Measurements from ENCODE around the gene SOHLH1. TPM values are rescaled to one million over a fixed set of nuclear protein-coding genes. Genes with fewer than 3 reads are reported as not detected.

SOHLH1 gene
- total RNA-seq, 3 donors from 2014 or later: not detected

GRCh38 chr9:135648494-135649410 lies 50.5 kb downstream of the SOHLH1 start:
- intact Hi-C loops (cut with DNase I; ENCODE audit: low total_unique reads): no loop called here

GRCh38 chr9:135647884-135648283 lies 51.4 kb downstream of the SOHLH1 start:
- H3K36me3 ChIP-seq: no peaks in the 10 kb centered on the region
- intact Hi-C loops (cut with DNase I; ENCODE audit: low total_unique reads): no loop called here
- TF ChIP-seq POLR2AphosphoS5 (IDR thresholded peaks at IDR 0.05): no peak
- no peak for TF ChIP-seq POLR2A (IDR thresholded peaks at IDR 0.05)
- TF ChIP-seq CTCF (IDR thresholded peaks at IDR 0.05): no peak
- no peak overlapping the region for H3K4me3 ChIP-seq
- H3K9me3 ChIP-seq: peaks cover 26 to 51% of the 10 kb centered on the region in 2 donors
- no peaks in the 10 kb centered on the region for H3K4me1 ChIP-seq
- H3K27ac ChIP-seq: no peak overlapping the region
- no peaks in the 10 kb centered on the region for H3K27me3 ChIP-seq
- no peak for DNase-seq (ENCODE audit: low spot score in 2 of 2)

More at GRCh38 chr9:135648494-135649410, 50.5 kb downstream of the SOHLH1 start:
- Histone ChIP-seq H3K9me3 (peaks cover 26 to 49% of the 10 kb centered on the region in 2 donors), H3K27ac (no peak overlapping the region), H3K4me3 (no peak overlapping the region), H3K27me3 (no peaks in the 10 kb centered on the region), H3K36me3 (no peaks in the 10 kb centered on the region), H3K4me1 (no peaks in the 10 kb centered on the region)
- TF ChIP-seq POLR2AphosphoS5 (IDR thresholded peaks at IDR 0.05): no peak
- TF ChIP-seq CTCF (IDR thresholded peaks at IDR 0.05): no peak
- no peak for TF ChIP-seq POLR2A (IDR thresholded peaks at IDR 0.05)
- no peak for DNase-seq (ENCODE audit: low spot score in 2 of 2)

GRCh38 chr9:135644631-135645218 lies 54.6 kb downstream of the SOHLH1 start:
- Histone ChIP-seq H3K9me3 (peaks cover 26 to 51% of the 10 kb centered on the region in 2 donors), H3K4me3 (no peak overlapping the region), H3K4me1 (no peaks in the 10 kb centered on the region), H3K36me3 (no peaks in the 10 kb centered on the region), H3K27ac (no peak overlapping the region), H3K27me3 (peaks cover 0 to 15% of the 10 kb centered on the region in 2 donors)
- TF ChIP-seq CTCF (IDR thresholded peaks at IDR 0.05) (no peak), POLR2AphosphoS5 (IDR thresholded peaks at IDR 0.05) (no peak), POLR2A (IDR thresholded peaks at IDR 0.05) (no peak)
- intact Hi-C loops (cut with DNase I; ENCODE audit: low total_unique reads): no loop called here
- no peak for DNase-seq (ENCODE audit: low spot score in 2 of 2)

Other genes starting within 250 kb of the SOHLH1 start
- gene PPP1R26, start 219.7 kb downstream of the SOHLH1 start, total RNA-seq: 10 to 100 TPM; 13.9 to 18.1 (median 15.1) TPM
- 10 to 100 TPM; 35.4 to 39.8 (median 36.7) TPM for gene MRPS2, start 198.8 kb downstream of the SOHLH1 start, total RNA-seq
- not detected for gene LCN1, start 178.0 kb downstream of the SOHLH1 start, total RNA-seq
- not detected for gene OBP2A, start 153.4 kb downstream of the SOHLH1 start, total RNA-seq
- gene PAEP, start 137.7 kb downstream of the SOHLH1 start, total RNA-seq: not detected
- gene GLT6D1, start 59.9 kb downstream of the SOHLH1 start, total RNA-seq: not detected
- gene LCN9, start 36.2 kb downstream of the SOHLH1 start, total RNA-seq: under 1 TPM in 1 of 3 donors, not detected in 2; 0.64 TPM
- not detected for gene KCNT1, start 2.7 kb upstream of the SOHLH1 start, total RNA-seq
- 10 to 100 TPM; 25.0 to 29.8 (median 29.0) TPM for gene CAMSAP1, start 208.1 kb upstream of the SOHLH1 start, total RNA-seq